ENCODE measurements around the gene CARD10.
A peak's percentile ranks its signal among the peaks of the same experiment; 100 is the strongest.
"Not testable (repeated sequence)": the region's sequence is repeated elsewhere in the genome, so short reads cannot be mapped to it uniquely, and the experiment has no call there.

CARD10 gene

DNA sequence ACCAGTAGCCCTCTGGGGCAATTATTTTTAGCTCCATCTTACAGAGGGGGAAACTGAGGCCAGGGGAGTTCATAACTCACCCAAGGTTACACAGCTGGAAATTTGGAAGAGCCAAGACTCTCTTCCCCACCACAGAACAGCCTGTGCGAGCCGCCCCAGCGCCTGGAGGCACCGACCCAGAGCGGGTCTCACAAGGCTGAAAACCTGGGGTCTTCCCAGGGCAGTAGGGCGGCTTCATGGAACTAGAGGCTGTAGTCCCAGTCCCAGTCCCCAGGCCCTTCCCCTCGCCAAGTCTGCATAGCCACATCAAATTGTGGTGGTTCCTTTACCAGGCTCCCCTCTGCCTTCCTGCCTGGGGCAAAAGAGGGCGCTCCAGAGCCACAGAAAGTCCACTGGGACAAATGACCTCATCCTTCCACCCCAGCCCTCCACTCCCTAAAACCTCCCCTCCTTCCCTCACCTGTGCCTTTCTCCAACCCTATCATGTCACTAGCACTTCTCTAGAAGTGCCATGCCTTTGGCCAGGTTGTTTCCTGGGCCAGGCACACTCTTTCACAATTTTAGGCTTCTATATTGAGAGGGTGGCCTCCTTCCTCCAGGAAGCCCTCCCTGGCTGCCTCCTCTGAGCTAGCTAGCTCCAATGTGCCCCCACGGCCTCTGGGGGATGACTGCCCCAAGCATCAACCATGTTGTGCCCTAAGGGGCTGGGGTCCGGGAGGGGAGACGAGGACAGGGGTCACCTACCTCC lies 25.9 kb upstream of the CARD10 start:
- H3K4me3 ChIP-seq (ENCODE audit: low read depth in 1 of 2, low read length in 2 of 2): peak overlapping the region; percentile 50 to 58

DNA sequence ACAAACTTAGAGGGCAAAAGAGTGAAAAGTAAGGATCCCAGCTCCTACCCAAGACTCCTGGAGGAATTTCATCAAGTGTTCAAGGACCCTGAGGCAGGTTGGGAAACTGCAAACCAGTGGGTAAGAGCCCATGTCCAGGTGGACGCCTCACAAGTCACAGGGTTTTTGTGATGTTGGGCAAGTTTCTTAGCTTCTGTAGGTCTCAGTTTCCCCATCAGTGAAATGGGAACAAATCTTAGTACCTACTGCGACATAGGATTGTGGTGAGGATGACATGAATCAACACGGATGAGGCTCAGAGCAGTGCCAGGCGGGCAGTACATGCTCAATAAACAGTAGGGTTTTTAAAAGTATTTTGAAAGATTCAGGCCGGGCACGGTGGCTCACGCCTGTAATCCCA lies 23.7 kb upstream of the CARD10 start:
- Histone ChIP-seq H3K4me3 (ENCODE audit: low read depth in 1 of 2, low read length in 2 of 2) (no peak overlapping the region), H3K9ac (ENCODE audit: low read depth in 1 of 2, low read length in 2 of 2) (no peak overlapping the region), H3K27ac (ENCODE audit: low read depth, low read length) (no peak overlapping the region), H3K36me3 (ENCODE audit: control insufficient read depth in 1 of 2, insufficient read depth in 2 of 2, low read length in 2 of 2) (no peaks in the 10 kb centered on the region), H3K4me1 (ENCODE audit: control insufficient read depth in 1 of 2, insufficient read depth in 2 of 2, low read length in 2 of 2) (peaks cover 36 to 49% of the 10 kb centered on the region in 2 donors), H3K9me3 (ENCODE audit: control insufficient read depth in 1 of 2, low read length in 2 of 2) (no peaks in the 10 kb centered on the region), H3K27me3 (ENCODE audit: control insufficient read depth in 1 of 2, insufficient read depth in 2 of 2, low read length in 2 of 2) (no peaks in the 10 kb centered on the region)

More for the DNA sequence above, 25.9 kb upstream of the CARD10 start:
- Histone ChIP-seq H3K9me3 (ENCODE audit: control insufficient read depth in 1 of 2, low read length in 2 of 2) (no peaks in the 10 kb centered on the region), H3K27ac (ENCODE audit: low read depth, low read length) (peak overlapping the region; percentile 88), H3K4me1 (ENCODE audit: control insufficient read depth in 1 of 2, insufficient read depth in 2 of 2, low read length in 2 of 2) (peaks cover 26 to 37% of the 10 kb centered on the region in 2 donors), H3K36me3 (ENCODE audit: control insufficient read depth in 1 of 2, insufficient read depth in 2 of 2, low read length in 2 of 2) (no peaks in the 10 kb centered on the region), H3K9ac (ENCODE audit: low read depth in 1 of 2, low read length in 2 of 2) (peak overlapping the region; percentile 63 to 65), H3K27me3 (ENCODE audit: control insufficient read depth in 1 of 2, insufficient read depth in 2 of 2, low read length in 2 of 2) (no peaks in the 10 kb centered on the region)

DNA sequence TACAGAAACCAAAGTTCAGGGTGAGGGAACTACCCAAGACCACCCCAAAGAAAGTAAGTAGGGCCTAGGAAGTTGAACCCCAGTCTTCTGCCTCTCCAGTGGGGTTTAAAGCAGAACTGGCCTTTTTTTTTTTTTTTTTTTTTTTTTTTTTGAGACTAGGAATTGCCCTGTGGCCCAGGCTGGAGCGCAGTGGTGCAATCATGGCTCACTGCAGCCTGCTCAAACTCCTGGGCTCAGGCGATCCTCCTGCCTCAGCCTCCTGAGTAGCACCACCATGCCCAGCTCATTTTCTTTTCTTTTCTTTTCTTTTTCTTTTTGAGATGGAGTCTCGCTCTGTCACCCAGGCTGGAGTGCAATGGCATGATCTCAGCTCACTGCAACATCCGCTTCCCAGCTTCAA lies 23.2 kb upstream of the CARD10 start:
- H3K9ac ChIP-seq (ENCODE audit: low read depth in 1 of 2, low read length in 2 of 2): peak overlapping the region in 1 of 2 donors; percentile 27
- H3K36me3 ChIP-seq (ENCODE audit: control insufficient read depth in 1 of 2, insufficient read depth in 2 of 2, low read length in 2 of 2); H3K27ac ChIP-seq (ENCODE audit: low read depth, low read length); H3K9me3 ChIP-seq (ENCODE audit: control insufficient read depth in 1 of 2, low read length in 2 of 2); H3K4me3 ChIP-seq (ENCODE audit: low read depth in 1 of 2, low read length in 2 of 2); H3K27me3 ChIP-seq (ENCODE audit: control insufficient read depth in 1 of 2, insufficient read depth in 2 of 2, low read length in 2 of 2): not testable (repeated sequence)
- H3K4me1 ChIP-seq (ENCODE audit: control insufficient read depth in 1 of 2, insufficient read depth in 2 of 2, low read length in 2 of 2): peaks cover 36 to 46% of the 10 kb centered on the region in 2 donors

DNA sequence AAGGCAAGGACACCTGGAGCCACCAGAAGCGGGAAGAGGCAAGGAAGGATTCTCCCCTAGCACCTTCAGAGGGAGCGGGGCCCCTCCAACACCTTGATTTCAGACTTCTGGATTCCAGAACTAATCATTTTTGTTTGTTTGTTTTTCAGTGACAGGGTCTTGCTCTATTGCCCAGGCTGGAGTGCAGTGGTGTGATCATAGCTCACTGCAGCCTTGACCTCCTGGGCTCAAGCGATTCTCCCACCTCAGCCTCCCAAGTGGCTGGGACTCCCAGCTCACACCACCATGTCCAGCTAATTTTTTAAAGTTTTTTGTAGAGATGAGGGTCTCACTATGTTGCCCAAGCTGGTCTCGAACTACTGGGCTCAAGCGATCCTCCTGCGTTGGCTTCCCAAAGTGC lies 20.6 kb upstream of the CARD10 start:
- H3K27ac ChIP-seq (ENCODE audit: low read depth, low read length); H3K27me3 ChIP-seq (ENCODE audit: control insufficient read depth in 1 of 2, insufficient read depth in 2 of 2, low read length in 2 of 2); H3K9me3 ChIP-seq (ENCODE audit: control insufficient read depth in 1 of 2, low read length in 2 of 2); H3K4me3 ChIP-seq (ENCODE audit: low read depth in 1 of 2, low read length in 2 of 2); H3K36me3 ChIP-seq (ENCODE audit: control insufficient read depth in 1 of 2, insufficient read depth in 2 of 2, low read length in 2 of 2); H3K9ac ChIP-seq (ENCODE audit: low read depth in 1 of 2, low read length in 2 of 2): not testable (repeated sequence)
- peaks cover 20 to 21% of the 10 kb centered on the region in 2 donors for H3K4me1 ChIP-seq (ENCODE audit: control insufficient read depth in 1 of 2, insufficient read depth in 2 of 2, low read length in 2 of 2)

DNA sequence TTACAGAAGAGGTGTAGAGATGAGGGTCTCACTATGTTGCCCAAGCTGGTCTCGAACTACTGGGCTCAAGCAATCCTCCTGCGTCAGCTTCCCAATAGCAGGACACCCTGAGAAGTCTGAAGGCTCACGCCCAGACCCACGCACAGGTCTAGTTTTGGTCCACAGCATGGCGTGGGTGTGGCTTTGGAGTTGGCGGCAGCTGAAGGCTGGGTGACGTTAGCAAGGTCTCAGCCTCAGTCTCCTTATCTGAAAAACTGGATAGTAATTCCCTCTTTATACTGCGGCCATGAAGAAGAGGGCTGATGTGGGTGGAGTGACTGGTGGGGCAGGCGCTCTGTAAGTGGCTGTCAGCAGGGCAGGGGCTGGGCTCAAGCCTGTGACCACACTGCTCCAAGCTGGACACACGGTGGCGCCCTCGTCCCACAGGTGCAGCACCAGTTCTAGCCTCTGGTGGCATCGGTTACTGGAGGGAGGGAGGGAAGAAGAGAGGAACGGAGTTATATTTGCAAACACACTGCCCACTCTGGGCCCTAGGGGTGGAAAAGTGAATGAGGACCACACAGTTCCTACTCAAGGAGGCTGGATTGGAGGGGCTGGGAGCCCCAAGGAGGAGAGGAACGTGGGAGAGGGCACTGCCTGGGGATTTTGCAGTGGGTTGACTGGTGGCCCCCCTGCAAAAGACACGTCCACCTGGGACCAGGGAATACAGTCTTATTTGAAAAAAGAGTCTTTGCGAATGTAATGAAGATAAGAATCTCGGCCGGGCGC lies 19.6 kb upstream of the CARD10 start:
- Histone ChIP-seq H3K9ac (ENCODE audit: low read depth in 1 of 2, low read length in 2 of 2) (peak overlapping the region; percentile 11 to 63), H3K9me3 (ENCODE audit: control insufficient read depth in 1 of 2, low read length in 2 of 2) (no peaks in the 10 kb centered on the region), H3K36me3 (ENCODE audit: control insufficient read depth in 1 of 2, insufficient read depth in 2 of 2, low read length in 2 of 2) (no peaks in the 10 kb centered on the region), H3K4me3 (ENCODE audit: low read depth in 1 of 2, low read length in 2 of 2) (peak overlapping the region; percentile 49 to 60), H3K27ac (ENCODE audit: low read depth, low read length) (no peak overlapping the region), H3K4me1 (ENCODE audit: control insufficient read depth in 1 of 2, insufficient read depth in 2 of 2, low read length in 2 of 2) (peaks cover 19 to 23% of the 10 kb centered on the region in 2 donors), H3K27me3 (ENCODE audit: control insufficient read depth in 1 of 2, insufficient read depth in 2 of 2, low read length in 2 of 2) (no peaks in the 10 kb centered on the region)

DNA sequence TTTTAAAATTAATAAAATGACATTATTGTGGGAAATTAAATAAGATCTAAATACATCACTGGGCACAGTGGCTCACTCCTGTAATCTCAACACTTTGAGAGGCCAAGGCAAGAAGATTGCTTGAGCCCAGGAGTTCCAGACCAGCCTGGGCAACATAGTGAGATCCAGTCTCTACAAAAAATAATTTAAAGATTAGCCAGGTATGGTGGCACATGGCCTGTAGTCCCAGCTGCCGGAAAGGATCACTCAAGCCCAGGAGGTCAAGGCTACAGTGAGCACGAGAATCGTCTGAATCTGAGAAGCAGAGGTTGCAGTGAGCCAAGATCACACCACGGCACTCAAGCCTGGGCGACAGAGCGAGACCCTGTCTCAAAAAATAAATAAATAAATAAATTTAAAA lies 15.9 kb upstream of the CARD10 start:
- H3K36me3 ChIP-seq (ENCODE audit: control insufficient read depth in 1 of 2, insufficient read depth in 2 of 2, low read length in 2 of 2): no peaks in the 10 kb centered on the region
- H3K27me3 ChIP-seq (ENCODE audit: control insufficient read depth in 1 of 2, insufficient read depth in 2 of 2, low read length in 2 of 2): no peaks in the 10 kb centered on the region
- no peak overlapping the region for H3K27ac ChIP-seq (ENCODE audit: low read depth, low read length)
- H3K4me3 ChIP-seq (ENCODE audit: low read depth in 1 of 2, low read length in 2 of 2): no peak overlapping the region
- H3K9me3 ChIP-seq (ENCODE audit: control insufficient read depth in 1 of 2, low read length in 2 of 2): no peaks in the 10 kb centered on the region
- H3K4me1 ChIP-seq (ENCODE audit: control insufficient read depth in 1 of 2, insufficient read depth in 2 of 2, low read length in 2 of 2): peaks cover 10 to 17% of the 10 kb centered on the region in 2 donors
- H3K9ac ChIP-seq (ENCODE audit: low read depth in 1 of 2, low read length in 2 of 2): no peak overlapping the region

DNA sequence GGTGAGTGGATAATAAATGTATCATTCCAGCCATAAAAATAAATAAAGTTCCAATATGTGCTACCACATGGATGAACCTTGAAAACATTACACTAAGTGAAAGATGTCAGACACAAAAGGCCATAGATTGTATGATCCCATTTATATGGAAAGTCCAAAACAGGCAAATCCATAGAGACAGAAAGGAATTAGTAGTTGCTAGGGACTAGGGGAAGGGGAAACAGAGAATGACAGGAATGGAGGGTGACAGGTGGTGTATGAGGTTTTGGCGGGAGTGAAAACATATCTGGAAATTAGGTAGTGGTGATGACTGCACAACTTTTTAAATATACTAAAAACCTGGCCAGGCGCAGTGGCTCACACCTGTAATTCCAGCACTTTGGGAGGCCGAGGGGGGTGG lies 15.2 kb upstream of the CARD10 start:
- Histone ChIP-seq H3K4me1 (ENCODE audit: control insufficient read depth in 1 of 2, insufficient read depth in 2 of 2, low read length in 2 of 2) (peaks cover 16 to 24% of the 10 kb centered on the region in 2 donors), H3K27ac (ENCODE audit: low read depth, low read length) (no peak overlapping the region), H3K36me3 (ENCODE audit: control insufficient read depth in 1 of 2, insufficient read depth in 2 of 2, low read length in 2 of 2) (no peaks in the 10 kb centered on the region), H3K9me3 (ENCODE audit: control insufficient read depth in 1 of 2, low read length in 2 of 2) (no peaks in the 10 kb centered on the region), H3K27me3 (ENCODE audit: control insufficient read depth in 1 of 2, insufficient read depth in 2 of 2, low read length in 2 of 2) (no peaks in the 10 kb centered on the region), H3K9ac (ENCODE audit: low read depth in 1 of 2, low read length in 2 of 2) (no peak overlapping the region), H3K4me3 (ENCODE audit: low read depth in 1 of 2, low read length in 2 of 2) (no peak overlapping the region)

DNA sequence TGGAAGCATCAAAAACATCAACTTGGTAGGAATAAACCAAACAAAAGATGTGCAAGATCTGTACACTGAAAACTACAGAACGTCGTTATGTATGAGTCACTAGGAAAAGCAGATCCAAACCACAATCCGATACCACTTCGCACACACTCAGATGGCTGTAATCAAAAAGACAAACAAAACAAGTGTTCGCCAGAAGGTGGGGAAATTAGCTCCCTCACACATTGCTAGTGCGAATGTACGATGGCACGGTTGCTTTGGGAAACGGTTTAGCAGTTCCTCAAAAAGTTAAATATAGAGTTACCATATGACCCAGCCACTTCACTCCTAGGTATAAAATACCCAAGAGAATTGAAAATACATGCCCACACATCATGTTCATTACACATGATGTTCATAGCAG lies 14.8 kb upstream of the CARD10 start:
- Histone ChIP-seq H3K9me3 (ENCODE audit: control insufficient read depth in 1 of 2, low read length in 2 of 2) (no peaks in the 10 kb centered on the region), H3K4me3 (ENCODE audit: low read depth in 1 of 2, low read length in 2 of 2) (no peak overlapping the region), H3K27me3 (ENCODE audit: control insufficient read depth in 1 of 2, insufficient read depth in 2 of 2, low read length in 2 of 2) (no peaks in the 10 kb centered on the region), H3K27ac (ENCODE audit: low read depth, low read length) (no peak overlapping the region), H3K4me1 (ENCODE audit: control insufficient read depth in 1 of 2, insufficient read depth in 2 of 2, low read length in 2 of 2) (peaks cover 15 to 23% of the 10 kb centered on the region in 2 donors), H3K36me3 (ENCODE audit: control insufficient read depth in 1 of 2, insufficient read depth in 2 of 2, low read length in 2 of 2) (no peaks in the 10 kb centered on the region), H3K9ac (ENCODE audit: low read depth in 1 of 2, low read length in 2 of 2) (no peak overlapping the region)

DNA sequence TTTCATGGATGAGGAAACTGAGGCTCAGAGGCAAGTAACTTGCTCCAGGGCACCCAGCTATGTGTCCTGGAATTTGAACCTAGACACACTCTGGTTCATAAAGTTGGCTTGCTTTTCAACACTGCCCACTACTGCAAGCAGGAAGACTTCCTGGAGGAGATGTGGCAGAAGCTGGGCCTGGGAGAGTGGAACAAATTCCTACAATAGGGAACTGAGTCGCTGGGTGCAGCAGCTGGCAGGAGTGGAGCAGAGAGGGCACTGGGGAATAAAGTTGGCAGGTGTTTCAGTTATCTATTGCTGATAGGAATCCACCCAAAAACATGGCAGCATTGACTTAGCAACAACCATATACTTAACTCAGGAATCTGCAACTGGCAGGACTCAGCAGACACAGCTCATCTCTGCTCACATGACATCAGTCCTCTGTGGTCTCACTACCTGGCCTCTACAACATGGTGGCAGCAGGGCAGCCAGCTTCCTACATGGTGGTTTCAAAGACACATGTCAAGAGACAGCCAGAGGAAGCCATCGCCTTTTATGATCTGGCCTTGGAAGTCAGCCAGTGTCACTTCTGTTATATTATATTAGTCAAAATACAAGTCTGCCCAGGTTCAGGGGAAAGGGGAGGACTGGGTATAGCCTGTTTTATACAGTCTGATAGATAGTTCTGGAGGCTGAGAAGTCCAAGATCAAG lies 10.6 kb upstream of the CARD10 start:
- Histone ChIP-seq H3K27me3 (ENCODE audit: control insufficient read depth in 1 of 2, insufficient read depth in 2 of 2, low read length in 2 of 2) (no peaks in the 10 kb centered on the region), H3K27ac (ENCODE audit: low read depth, low read length) (no peak overlapping the region), H3K4me1 (ENCODE audit: control insufficient read depth in 1 of 2, insufficient read depth in 2 of 2, low read length in 2 of 2) (peaks cover 11 to 23% of the 10 kb centered on the region in 2 donors), H3K9me3 (ENCODE audit: control insufficient read depth in 1 of 2, low read length in 2 of 2) (no peaks in the 10 kb centered on the region), H3K9ac (ENCODE audit: low read depth in 1 of 2, low read length in 2 of 2) (no peak overlapping the region), H3K4me3 (ENCODE audit: low read depth in 1 of 2, low read length in 2 of 2) (no peak overlapping the region), H3K36me3 (ENCODE audit: control insufficient read depth in 1 of 2, insufficient read depth in 2 of 2, low read length in 2 of 2) (no peaks in the 10 kb centered on the region)

DNA sequence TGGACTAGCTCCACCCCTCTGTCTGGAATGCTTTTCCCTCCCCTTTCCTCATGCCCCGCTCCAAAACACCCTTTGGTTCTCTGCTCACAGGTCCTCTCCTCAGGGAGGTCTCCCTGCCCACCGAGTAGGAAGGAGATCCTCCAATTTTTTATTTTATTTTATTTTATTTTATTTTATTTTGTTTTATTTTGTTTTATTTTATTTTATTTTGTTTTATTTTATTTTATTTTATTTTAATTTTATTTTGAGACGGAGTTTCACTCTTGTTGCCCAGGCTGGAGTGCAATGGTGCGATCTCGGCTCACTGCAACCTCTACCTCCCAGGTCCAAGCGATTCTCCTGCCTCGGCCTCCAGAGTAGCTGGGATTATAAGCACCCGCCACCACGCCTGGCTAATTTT lies 8.7 kb upstream of the CARD10 start:
- H3K36me3 ChIP-seq (ENCODE audit: control insufficient read depth in 1 of 2, insufficient read depth in 2 of 2, low read length in 2 of 2); H3K4me3 ChIP-seq (ENCODE audit: low read depth in 1 of 2, low read length in 2 of 2); H3K9me3 ChIP-seq (ENCODE audit: control insufficient read depth in 1 of 2, low read length in 2 of 2); H3K27ac ChIP-seq (ENCODE audit: low read depth, low read length); H3K27me3 ChIP-seq (ENCODE audit: control insufficient read depth in 1 of 2, insufficient read depth in 2 of 2, low read length in 2 of 2); H3K9ac ChIP-seq (ENCODE audit: low read depth in 1 of 2, low read length in 2 of 2): not testable (repeated sequence)
- peaks cover 11 to 19% of the 10 kb centered on the region in 2 donors for H3K4me1 ChIP-seq (ENCODE audit: control insufficient read depth in 1 of 2, insufficient read depth in 2 of 2, low read length in 2 of 2)

All from duodenal mucosa (tissue), 2 donors.